HG03159 (cell line): ENCODE data around the gene RSPH1.

Experiments
- ATAC-seq: cut with Tn5 transposase; IDR thresholded peaks from one replicate; pipeline ENCODE4 v1.9.1; 2021; ENCODE audit warnings: mild to moderate bottlenecking, moderate library complexity; ENCODE audit not compliant: unreplicated experiment

Gene RSPH1

DNA sequence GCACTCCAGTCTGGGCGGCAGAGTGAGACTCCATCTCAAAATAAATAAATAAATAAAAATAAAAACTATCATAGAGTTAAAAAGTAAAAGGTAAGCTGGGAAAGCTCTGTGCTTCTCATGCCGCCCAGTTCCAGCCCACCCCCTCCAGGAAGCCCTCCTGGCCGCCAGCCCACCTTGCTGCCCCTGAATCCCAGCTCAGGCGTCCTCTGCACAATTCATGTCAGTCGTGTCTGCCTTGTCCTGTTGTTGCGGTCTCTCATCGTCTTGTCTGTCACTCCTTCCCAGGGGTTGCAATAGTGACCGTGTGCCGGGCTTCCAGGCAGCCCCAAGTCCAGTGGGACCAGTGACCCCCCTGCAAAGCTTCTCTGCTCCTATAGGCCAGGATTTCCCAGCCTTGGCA lies 44.1 kb downstream of the RSPH1 start:
- no peak for ATAC-seq

DNA sequence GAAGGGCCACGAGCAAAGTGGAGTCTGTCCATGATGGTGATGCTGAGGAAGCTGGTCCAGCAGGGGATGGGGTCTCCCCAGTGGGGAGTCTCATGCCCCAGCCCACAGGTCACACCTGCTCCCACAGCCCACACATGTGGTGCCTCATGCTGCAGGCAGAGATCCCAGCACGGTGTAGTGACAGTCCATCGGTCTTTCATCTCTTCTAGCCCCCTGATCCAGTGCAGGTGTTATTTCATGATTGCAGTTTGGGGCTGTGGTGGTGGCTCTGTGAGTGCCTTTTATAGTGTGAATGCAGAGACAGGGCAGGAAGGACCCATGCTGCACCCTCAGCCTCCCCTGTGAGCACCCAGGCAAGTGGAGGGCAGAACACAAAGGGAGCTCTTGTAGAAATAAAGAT lies 47.3 kb downstream of the RSPH1 start:
- no peak for ATAC-seq

DNA sequence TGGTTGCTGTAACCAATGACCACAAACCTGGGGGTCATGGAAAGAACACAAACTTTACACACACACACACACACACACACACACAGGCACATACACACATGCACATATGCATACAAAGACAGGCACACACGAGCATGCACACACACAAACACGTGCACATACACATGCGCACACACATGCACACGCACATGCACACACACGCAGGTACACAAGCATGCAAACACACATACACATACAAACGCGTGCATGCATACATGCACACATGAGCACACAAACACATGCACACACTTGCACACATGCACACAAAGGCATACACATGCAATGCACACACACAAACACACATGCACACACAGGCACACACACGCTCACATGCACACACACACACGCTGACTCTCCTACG lies 48.3 kb downstream of the RSPH1 start:
- ATAC-seq, result no peak

DNA sequence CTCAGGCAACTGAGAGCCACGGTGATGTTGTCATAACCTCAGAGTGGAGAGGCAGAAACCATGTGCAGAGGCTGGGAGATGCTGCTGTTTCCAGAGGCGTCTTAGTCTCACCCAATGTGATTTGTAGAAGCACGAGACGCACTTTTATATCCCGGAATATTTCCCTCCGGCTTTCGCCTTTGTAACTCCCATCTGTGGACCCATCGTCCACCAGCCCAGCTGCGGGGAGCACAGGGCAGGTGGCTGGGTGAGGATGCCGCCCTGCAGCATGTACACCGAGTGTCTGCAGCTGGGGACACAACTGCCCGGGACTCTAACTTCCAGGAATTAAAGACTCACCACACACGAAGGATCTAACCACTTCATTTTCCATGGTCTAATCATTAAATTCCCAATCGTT lies 48.8 kb downstream of the RSPH1 start:
- ATAC-seq, result no peak

DNA sequence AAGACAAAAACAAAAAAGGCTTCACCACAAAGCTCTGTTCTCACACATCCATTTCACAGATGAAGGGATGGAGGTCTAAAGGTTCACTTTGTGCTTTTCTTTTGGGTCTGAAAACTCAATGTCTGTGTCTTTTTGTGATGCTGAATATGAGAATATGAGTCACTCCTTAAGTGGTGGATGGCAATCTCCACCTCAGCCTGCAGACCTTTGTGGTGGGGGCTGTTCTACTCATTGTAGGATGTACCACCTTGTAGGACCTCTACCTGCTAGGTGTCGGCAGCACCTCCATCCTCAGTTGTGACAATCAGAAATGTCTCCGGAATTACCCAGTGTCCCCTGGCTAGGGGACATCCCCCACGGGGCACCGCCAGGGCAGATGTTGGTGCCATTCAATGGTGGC lies 49.5 kb downstream of the RSPH1 start:
- no peak for ATAC-seq

DNA sequence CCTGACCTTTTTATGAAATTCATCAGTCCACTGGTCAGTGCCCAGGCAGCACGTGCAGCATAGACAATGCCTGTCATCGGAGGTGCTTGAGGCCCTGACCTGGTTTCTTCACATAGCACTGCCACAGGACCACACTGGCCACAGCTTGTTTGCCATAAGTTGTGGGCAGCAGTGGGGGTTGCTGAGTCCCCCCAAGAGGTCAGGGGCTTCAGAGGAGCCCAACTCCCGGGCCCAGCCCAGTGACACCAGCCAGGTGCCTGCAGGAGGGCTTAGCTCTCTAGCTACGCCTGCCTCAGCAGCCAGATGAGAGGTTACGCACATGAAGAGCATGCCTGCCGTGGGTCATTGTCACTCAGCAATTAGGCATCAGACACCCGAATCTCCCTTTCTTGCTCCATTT lies 50.7 kb downstream of the RSPH1 start:
- no peak for ATAC-seq

DNA sequence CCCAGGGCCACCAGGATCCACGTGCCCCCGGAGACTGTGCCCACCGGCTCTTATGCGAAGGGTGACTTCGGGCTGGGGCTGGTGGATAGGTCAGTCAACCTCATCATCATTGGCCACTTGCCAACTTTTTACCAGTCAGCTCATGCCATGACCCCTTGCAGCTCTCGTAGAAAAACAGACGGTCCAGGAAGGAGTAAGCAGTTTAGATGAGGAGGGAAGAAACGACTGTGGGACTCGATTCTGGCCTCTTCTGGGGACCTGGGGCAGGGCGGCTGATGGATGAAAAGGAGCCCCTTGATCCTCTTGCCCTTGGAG lies 51.3 kb downstream of the RSPH1 start:
- no peak for ATAC-seq

DNA sequence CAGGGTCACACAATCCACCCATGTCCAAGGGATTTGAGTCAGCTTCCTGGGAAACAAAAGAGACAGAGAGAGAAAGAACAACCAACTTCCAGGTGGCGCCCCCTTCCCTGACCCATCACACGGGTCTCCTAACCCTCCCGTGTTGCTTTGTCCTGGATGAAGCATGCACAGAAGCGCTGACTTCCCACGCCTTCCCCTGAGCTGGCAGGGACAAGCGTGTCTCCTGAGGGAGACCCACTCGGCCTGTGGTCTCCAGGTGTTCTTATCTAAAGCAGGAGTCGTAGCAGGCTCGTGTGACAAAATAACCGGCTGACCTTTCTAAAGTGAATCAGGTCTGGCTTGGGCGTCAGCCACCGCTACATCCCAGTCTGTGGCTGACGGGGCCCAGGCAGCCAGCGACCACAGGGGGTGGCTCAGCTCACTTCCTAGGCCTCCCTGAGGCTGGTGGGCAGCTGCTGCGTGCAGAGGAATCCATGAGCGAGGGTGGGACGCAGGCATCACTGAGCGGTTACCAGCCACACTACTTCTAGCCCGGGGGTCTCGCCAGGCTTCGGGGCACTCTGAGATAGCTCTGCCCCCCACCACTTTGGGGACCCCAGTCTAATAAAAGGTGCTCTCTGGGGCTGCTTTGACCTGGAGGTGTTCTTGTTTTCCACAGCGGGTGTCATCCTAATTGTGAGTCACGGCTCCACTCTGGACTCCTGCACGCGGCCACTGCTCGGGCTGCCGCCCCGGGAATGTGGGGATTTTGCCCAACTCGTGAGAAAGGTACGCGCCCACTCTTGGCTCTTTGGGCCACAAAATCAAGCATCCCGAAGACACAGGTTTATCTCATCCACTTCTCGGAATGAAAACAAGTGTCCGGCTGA lies 51.9 kb downstream of the RSPH1 start:
- no peak for ATAC-seq

DNA sequence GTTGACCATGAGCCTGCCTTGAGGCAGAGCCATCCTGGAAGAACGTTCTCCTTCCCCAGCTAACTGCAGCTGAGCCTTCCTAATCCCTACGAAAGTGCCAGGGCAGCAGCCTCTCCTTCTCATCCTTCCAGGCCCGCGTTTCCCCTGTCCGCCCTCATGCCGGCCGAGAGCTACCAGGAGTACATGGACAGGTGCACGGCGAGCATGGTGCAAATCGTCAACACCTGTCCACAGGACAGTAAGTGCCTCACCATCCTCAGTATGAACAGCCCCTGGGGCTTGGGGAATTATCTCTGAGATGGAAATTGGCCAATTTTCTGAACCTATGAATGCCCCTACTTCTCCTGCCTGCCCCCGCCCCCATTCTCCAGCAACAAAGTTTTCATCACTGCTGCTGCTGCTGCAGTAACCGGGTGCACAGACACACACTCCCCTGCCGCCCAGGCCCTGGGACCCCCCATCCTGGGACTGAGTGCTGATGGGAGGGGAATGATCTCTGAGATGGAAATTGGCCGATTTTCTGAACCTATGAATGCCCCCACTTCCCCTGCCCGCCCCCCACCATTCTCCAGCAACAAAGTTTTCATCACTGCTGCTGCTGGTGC lies 52.7 kb downstream of the RSPH1 start:
- no peak for ATAC-seq

DNA sequence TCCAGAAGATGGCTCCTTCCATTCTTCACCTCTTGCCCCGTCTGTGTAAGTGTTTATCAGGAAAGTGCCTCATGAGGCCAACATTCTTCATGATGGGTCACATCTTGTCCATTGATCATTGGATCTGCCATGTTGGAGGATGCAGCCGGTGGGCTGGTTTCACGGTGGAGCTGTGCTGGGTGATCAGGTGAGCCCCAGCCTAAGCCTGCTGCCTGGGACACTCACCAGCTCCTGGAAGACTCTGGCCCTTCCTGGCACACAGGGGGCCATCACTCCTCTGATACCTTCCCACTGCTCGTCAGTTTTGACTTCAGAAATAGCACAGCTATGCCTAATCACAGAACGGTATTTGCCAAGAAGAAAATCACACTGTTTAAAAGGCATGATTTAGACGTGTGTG lies 54.1 kb downstream of the RSPH1 start:
- ATAC-seq, result no peak

DNA sequence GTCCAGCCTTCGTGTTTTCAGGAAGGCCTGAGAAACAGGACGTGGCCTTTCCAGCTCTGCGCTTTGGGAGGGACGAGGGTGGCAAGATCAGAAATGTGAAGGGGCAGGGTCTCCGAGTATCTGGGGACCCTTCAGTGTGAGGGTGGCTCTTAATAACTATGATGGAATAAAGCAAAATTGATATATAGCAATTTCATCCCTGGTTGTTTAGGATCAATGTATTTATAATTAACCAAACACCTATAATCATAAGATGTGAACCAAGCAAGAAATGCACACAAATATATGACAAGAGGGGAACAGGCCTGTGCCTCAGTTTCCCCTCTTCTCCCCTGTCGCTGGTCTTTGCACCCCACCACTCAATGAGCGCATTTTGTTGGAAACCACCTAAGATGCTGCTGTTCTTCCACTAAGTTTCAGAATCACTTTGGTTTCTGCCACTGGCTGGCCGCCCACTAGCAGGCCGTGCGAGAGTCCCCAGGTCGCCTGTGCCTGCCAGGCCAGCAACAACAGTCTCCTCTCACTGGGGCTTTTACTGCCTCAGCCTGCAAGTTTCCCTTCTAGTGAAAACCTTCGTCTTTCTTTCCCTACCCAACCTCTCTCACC lies 55.7 kb downstream of the RSPH1 start:
- no peak for ATAC-seq

DNA sequence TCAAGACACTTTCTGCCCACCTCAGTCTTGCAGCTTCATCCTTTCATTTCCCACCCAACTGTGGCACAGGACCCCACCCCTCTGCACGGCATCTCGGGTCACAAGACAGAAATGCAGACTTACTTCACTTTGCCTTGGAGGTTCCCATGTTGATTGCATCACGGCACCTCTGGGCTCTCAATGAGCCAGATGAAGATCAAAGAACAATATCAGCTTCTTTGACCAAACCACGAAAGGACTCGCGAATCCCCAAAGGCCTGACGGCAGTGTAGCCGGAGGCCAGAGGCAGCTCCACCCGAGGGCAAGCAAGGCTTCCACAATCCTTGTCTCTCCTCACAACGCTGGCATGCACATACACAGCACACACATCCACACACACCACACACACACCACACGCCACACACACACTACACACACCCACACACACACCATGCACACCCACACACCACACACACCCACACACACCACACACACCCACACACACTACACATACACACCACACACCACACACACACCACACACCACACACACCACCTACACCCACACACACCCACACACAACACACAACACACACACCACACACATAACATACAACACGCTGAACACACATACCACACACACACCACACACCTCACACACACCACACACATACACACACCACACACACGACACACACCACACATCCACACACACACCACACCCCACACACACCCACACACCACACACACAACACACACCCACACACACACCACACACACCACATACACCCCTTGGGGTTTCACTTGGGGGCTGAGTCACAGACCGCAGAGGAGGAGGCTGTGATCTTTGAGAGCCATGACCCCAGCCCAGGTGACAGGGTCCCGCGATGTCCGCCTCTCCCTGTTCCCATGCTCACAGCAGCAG lies 56.5 kb downstream of the RSPH1 start:
- ATAC-seq, result no peak

DNA sequence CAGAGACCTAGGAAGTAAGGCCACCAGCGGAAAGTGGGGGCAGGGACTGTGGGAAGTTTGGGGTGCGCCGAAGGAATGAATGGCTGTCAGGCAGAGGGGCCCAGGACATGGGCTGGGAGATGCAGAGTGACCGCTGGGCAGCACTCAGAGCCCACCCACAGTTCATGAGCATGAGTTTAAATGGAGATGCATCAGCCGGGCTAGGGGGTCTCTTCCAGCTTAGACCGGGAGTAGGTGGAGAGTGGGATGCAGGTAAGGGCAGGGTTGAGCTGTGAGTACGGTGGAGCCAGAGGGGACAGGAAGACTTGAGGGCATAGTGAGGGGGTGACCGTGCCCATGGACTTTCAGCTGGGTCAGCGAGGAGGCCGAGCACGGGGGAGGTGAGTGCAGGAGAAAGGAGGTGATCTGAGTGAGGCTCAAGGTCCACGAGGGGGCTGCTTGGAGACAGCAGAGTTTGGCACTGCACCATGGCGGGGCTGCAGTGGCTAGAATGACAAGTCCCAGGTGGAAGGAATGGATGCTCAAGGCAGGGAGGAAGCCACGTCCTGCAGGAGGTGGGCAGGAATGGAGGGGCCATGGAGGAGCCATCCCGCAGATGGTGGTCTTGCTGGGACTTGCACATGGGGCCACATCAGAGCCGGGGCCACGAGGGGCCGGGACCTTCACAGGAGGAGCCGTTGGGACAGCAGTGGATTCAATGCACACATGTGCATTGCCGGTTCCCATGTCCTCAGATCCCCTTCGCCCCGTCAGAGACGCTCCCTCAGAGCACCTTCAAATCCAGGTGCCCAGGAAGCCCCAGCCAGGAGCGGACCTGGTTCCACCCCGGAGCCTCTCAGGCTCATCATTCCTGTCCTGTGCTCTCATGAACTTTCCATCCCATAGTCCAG lies 57.5 kb downstream of the RSPH1 start:
- ATAC-seq, result no peak

DNA sequence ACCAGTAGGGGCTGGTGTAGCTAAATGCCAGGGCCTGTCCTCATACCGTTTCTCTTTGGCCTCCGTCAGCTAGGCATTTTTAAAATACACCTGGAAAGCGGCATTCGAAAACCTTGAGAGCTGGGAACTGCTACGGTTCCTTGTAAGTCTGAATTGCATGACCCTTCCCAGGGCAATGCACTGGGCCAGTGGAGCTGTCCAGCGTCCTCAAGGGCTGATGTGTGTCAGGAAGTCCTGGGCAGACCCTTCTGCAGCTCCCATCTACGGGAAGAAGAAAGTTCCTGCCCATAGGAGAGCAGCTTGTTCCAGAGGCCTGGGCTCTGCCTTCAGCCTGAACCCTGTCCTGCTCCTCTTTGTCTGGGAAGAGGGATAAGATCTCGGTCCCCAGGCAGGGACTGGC lies 58.2 kb downstream of the RSPH1 start:
- ATAC-seq, result no peak

DNA sequence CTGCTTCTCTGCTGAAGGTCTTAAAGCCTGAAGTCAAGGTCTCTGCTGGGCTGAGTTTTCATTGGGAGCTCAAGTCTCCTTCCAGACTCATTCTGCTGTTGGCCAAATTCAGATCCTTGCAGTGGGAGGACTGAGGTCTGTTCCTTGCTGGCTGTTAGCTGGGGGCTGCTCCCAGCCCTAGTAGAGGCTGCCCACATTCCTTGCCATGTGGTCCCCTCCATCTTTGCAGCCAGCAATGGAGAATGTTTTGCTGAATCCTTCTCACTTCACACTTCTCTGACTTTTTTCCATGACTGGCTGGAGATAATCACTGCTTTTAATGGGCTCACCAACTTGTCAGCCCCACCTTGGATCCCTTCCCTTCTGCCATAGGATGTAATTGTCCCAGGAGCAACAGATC lies 59.1 kb downstream of the RSPH1 start:
- no peak for ATAC-seq

DNA sequence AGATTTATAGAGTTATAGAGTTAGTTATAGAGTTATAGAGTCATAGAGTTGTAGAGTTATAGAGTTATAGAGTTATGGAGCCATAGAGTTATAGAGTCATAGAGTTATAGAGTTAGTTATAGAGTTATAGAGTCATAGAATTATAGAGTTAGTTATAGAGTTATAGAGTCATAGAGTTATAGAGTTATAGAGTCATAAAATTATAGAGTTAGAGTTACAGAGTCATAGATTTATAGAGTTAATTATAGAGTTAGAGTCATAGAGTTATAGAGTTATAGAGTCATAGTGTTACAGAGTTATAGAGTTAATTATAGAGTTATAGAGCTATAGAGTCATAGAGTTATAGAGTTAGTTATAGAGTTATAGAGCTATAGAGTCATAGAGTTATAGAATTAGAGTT lies 60.2 kb downstream of the RSPH1 start:
- no peak for ATAC-seq

DNA sequence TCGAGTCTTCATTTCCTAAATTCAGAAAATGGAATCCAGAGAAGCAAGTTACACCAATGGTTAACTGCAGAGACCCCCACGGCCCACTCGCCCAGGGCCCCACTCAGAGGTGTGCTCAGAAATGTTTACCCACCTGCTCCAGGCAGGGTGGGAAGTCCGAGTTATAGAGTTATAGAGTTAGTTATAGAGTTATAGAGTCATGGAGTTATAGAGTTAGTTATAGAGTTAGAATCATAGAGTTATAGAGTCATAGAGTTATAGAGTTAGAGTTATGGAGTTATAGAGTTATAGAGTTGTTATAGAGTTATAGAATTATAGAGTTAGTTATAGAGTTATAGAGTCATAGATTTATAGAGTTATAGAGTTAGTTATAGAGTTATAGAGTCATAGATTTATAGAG lies 60.6 kb downstream of the RSPH1 start:
- ATAC-seq, result no peak

DNA sequence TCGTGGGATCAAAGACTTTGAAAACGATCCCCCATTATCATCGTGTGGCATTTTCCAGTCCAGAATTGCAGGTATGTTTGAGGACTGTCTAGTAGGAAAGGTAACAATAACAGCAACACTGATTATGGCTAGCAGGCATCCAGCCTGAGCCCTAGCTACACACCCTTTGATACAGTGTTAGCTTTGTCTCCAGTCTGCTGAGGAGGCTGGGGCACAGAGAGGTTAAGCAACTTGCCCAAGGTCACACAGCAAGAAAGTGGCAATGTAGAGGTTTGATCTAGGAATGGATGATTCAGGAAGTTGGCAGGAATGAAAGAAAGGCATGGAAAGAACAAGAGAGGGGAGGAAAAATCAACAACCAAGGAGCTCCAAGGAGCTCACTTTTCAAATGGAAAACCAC lies 61.1 kb downstream of the RSPH1 start:
- ATAC-seq, result no peak

DNA sequence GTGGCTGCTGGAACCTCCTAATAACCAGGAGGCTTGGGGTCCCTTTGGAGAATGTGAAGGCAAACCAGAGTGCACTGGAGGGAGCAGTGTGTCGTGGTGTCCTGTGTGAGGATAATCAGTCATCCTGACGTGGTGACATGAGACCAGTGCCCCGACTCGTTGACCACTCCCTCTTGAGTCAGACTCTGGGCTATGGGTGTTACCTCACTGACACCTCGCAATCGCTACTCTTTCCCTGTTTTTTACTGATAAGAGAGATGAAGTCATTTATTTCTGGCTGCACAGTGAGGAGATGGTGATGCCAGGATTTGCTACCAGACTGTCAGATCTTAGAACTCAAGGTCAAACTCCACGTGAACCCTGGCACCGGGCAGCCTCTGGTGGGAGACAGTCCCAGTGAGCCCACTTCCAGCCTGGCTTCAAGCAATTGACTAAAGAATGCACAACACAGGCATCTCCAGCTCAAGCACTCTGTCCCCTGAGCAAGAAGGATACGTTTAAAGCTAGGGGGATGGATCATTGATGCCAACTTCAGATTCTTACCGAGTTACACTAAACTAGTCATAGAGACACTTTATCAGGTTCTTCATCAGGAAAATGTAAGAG lies 62.0 kb downstream of the RSPH1 start:
- no peak for ATAC-seq

DNA sequence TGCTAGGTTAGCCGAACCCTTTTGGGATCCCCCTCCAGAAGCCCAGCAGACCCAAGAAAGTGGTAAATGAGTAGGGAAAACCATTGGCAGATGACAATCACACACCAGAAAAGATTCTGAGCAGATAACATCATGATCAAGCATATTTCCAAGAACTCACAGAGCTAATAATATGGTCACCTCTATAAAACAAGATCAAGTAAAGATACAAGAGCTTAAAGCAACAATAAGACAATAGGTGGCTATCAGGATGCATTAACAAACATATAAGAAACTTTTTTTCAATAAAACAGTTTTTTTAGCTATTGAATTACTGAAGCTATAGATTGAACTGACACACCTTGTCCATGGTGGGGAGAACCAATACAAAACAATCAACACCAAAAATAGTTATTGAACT lies 63.3 kb downstream of the RSPH1 start:
- ATAC-seq, result no peak
